ENCODE measurements around the gene TSC22D1.

GRCh38 chr13:44451651-44452050 lies 124.5 kb downstream of the TSC22D1 start:
- TF ChIP-seq CTCF (conservative IDR thresholded peaks at IDR 0.05 in 1 of 2, IDR thresholded peaks at IDR 0.05 in 1 of 2; ENCODE audit: extremely low read depth in 1 of 2, insufficient read depth in 1 of 2, low read depth in 1 of 2, low read length in 2 of 2) (no peak), EZH2 (IDR thresholded peaks at IDR 0.05; ENCODE audit: borderline replicate concordance, low read length) (no peak)
